Measurements from ENCODE around the gene ADAM10. TPM values are rescaled to one million over a fixed set of nuclear protein-coding genes. Genes with fewer than 3 reads are reported as not detected.

ADAM10 gene
- total RNA-seq, 1 experiment from 2014 or later = 239 TPM

DNA sequence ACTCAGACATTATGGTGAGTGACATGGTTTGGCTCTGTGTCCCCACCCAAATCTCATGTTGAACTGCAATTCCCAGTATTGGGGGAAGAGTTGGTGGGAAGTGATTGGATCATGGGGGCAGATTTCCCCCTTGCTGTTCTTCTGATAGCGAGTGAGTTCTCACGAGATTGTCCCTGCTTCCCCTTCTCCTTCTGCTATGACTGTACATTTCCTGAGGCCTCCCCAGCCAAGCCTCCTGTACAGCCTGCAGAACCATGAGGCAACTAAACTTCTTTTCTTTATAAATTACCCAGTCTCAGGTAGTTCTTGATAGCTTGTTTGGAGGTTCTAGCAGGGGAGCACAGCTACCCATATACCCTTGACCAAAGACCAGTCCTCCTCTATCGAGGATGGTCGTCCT is 45.9 kb downstream of the ADAM10 start:
- CTCF ChIA-PET = no interaction called here
- 0 out of 2 replicates have a peak, but pooled peaks cover under 1% of the 10 kb centered on the region for H3F3A ChIP-seq (ENCODE audit: insufficient read depth, low read depth)
- TF ChIP-seq, protein P1, sequence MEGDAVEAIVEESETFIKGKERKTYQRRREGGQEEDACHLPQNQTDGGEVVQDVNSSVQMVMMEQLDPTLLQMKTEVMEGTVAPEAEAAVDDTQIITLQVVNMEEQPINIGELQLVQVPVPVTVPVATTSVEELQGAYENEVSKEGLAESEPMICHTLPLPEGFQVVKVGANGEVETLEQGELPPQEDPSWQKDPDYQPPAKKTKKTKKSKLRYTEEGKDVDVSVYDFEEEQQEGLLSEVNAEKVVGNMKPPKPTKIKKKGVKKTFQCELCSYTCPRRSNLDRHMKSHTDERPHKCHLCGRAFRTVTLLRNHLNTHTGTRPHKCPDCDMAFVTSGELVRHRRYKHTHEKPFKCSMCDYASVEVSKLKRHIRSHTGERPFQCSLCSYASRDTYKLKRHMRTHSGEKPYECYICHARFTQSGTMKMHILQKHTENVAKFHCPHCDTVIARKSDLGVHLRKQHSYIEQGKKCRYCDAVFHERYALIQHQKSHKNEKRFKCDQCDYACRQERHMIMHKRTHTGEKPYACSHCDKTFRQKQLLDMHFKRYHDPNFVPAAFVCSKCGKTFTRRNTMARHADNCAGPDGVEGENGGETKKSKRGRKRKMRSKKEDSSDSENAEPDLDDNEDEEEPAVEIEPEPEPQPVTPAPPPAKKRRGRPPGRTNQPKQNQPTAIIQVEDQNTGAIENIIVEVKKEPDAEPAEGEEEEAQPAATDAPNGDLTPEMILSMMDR (conservative IDR thresholded peaks at IDR 0.05) = no peak
- no peak for TF ChIP-seq EZH2 (IDR thresholded peaks at IDR 0.05; ENCODE audit: low read depth)
- H3K9me2 ChIP-seq (ENCODE audit: insufficient read depth) = no peaks in the 10 kb centered on the region
- peaks cover 73% of the 10 kb centered on the region for H3K79me2 ChIP-seq (ENCODE audit: low read depth)
- no peak for DNase-seq
- peaks cover 8% of the 10 kb centered on the region for H3K36me3 ChIP-seq (ENCODE audit: low read depth)
- intact Hi-C loops (cut with micrococcal nuclease; ENCODE audit: unreplicated experiment) = loop anchor here (5.0 kb wide), 1 partner anchor 36 kb away; no protein-coding TSS in a partner anchor
- no peak overlapping the region for H3K4me3 ChIP-seq
- H3K27ac ChIP-seq = no peak overlapping the region
- H3K4me2 ChIP-seq = no peak overlapping the region
- peaks cover 10% of the 10 kb centered on the region; the same call in 1 of the 2 replicates for H3K9me3 ChIP-seq (ENCODE audit: insufficient read depth, low read depth)
- no peaks in the 10 kb centered on the region for H3K27me3 ChIP-seq (ENCODE audit: insufficient read depth, low read depth)
- no peak overlapping the region for H2AFZ ChIP-seq
- no peaks in the 10 kb centered on the region; the same call in 1 of the 2 replicates for H4K20me1 ChIP-seq (ENCODE audit: insufficient read depth)
- no peaks in the 10 kb centered on the region for H3K4me1 ChIP-seq (replicated peaks; ENCODE audit: insufficient read depth)
- no TSS peak for BruUV-seq (replicated peaks)
- POLR2A ChIA-PET (ENCODE audit: unreplicated experiment) = no interaction called here

DNA sequence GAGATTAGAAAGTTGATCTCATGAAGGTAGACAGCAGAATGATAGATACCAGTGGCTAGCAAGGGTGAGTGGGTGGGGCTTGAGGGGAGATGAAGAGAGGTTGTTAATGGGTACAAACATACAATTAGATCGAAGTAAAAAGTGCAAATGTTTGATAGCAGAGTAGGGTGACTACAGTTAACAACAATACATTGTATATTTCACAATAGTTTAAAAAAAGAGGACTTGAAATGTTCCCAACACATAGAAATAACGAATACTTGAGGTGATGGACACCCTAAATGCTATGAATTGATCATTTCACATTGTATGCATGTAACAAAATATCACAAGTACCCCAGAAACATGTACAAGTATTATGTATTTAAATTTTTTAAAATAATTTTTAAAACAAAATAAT is 47.3 kb downstream of the ADAM10 start:
- no peaks in the 10 kb centered on the region for H3K9me2 ChIP-seq (ENCODE audit: insufficient read depth)
- intact Hi-C loops (cut with micrococcal nuclease; ENCODE audit: unreplicated experiment) = loop anchor here (5.0 kb wide), 1 partner anchor 35 kb away; no protein-coding TSS in a partner anchor
- H3K9me3 ChIP-seq (ENCODE audit: insufficient read depth, low read depth) = peaks cover 10% of the 10 kb centered on the region; the same call in 1 of the 2 replicates
- H3K27me3 ChIP-seq (ENCODE audit: insufficient read depth, low read depth) = no peaks in the 10 kb centered on the region
- no peak for TF ChIP-seq EZH2 (IDR thresholded peaks at IDR 0.05; ENCODE audit: low read depth)
- H2AFZ ChIP-seq = no peak overlapping the region
- peaks cover 8% of the 10 kb centered on the region for H3K36me3 ChIP-seq (ENCODE audit: low read depth)
- H3K4me1 ChIP-seq (replicated peaks; ENCODE audit: insufficient read depth) = no peaks in the 10 kb centered on the region
- 0 out of 2 replicates have a peak, but pooled peaks cover 5% of the 10 kb centered on the region for H3F3A ChIP-seq (ENCODE audit: insufficient read depth, low read depth)
- no peak overlapping the region for H3K27ac ChIP-seq
- no peak for DNase-seq
- no peak overlapping the region for H3K4me3 ChIP-seq
- H3K4me2 ChIP-seq = no peak overlapping the region
- H4K20me1 ChIP-seq (ENCODE audit: insufficient read depth) = no peaks in the 10 kb centered on the region; the same call in 1 of the 2 replicates
- ChIA-PET POLR2A (ENCODE audit: unreplicated experiment) (no interaction called here), CTCF (no interaction called here)
- peaks cover 73% of the 10 kb centered on the region for H3K79me2 ChIP-seq (ENCODE audit: low read depth)
- BruUV-seq (replicated peaks) = no TSS peak

DNA sequence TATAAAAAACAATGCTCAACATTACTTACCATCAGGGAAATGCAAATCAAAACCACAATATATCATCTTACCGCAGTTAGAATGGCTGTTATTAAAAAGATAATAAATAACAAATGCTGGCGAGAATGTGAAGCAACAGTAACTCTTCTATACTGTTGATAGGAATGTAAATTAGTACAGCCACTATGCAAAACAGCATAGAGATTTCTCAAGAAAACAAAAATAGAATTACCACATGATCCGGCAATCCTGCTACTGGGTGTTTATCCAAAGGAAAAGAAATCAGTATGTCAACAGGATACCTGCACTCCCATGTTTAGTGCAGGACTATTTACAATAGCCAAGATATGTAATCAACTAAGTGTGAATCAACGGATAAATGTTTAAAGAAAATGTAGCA is 48.1 kb downstream of the ADAM10 start:
- H3K4me1 ChIP-seq (replicated peaks; ENCODE audit: insufficient read depth) = no peaks in the 10 kb centered on the region
- peaks cover 10% of the 10 kb centered on the region; the same call in 1 of the 2 replicates for H3K9me3 ChIP-seq (ENCODE audit: insufficient read depth, low read depth)
- H3K9me2 ChIP-seq (ENCODE audit: insufficient read depth) = no peaks in the 10 kb centered on the region
- CTCF ChIA-PET = no interaction called here
- H3K4me2 ChIP-seq = no peak overlapping the region
- no peak overlapping the region for H2AFZ ChIP-seq
- no peak overlapping the region for H3K4me3 ChIP-seq
- H3K79me2 ChIP-seq (ENCODE audit: low read depth) = peaks cover 80% of the 10 kb centered on the region
- intact Hi-C loops (cut with micrococcal nuclease; ENCODE audit: unreplicated experiment) = loop anchor here (5.0 kb wide), 1 partner anchor 34 kb away; no protein-coding TSS in a partner anchor
- TF ChIP-seq EZH2 (IDR thresholded peaks at IDR 0.05; ENCODE audit: low read depth) = no peak
- TF ChIP-seq, protein P1 (conservative IDR thresholded peaks at IDR 0.05) = no peak
- H4K20me1 ChIP-seq (ENCODE audit: insufficient read depth) = no peaks in the 10 kb centered on the region; the same call in 1 of the 2 replicates
- DNase-seq = no peak
- H3K36me3 ChIP-seq (ENCODE audit: low read depth) = peaks cover 8% of the 10 kb centered on the region
- H3K27ac ChIP-seq = no peak overlapping the region
- 0 out of 2 replicates have a peak, but pooled peaks cover 5% of the 10 kb centered on the region for H3F3A ChIP-seq (ENCODE audit: insufficient read depth, low read depth)
- POLR2A ChIA-PET (ENCODE audit: unreplicated experiment) = no interaction called here
- no peaks in the 10 kb centered on the region for H3K27me3 ChIP-seq (ENCODE audit: insufficient read depth, low read depth)
- BruUV-seq (replicated peaks) = no TSS peak

Data from PC-9 (cell line).